HG03565 (cell line): ENCODE data around the gene USP34.
A peak's percentile ranks its signal among the peaks of the same experiment; 100 is the strongest.
"Not testable (repeated sequence)": the region's sequence is repeated elsewhere in the genome, so short reads cannot be mapped to it uniquely, and the experiment has no call there.

Experiments
- ATAC-seq: cut with Tn5 transposase; IDR thresholded peaks from one replicate; pipeline ENCODE4 v1.9.1; 2021; ENCODE audit warnings: mild to moderate bottlenecking, moderate library complexity; ENCODE audit not compliant: unreplicated experiment

The USP34 gene

GRCh38 chr2:61432990-61433389 lies 37.9 kb downstream of the USP34 start:
- no peak for ATAC-seq

DNA sequence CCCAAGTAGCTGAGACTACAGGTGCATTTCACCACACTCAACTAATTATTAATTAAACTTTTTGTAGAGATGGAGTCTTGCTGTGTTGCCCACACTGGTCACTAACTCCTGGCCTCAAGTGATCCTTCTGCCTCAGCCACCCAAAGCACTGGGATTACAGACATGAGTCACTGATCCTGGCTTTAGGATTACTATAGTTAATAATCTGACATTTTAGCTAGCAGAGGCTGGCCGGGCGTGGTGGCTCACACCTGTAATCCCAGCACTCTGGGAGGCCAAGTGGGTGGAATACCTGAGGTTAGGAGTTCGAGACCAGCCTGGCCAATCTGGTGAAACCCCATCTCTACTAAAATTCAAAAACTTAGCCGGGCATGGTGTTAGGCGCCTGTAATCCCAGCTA lies 39.5 kb downstream of the USP34 start:
- ATAC-seq, result no peak

DNA sequence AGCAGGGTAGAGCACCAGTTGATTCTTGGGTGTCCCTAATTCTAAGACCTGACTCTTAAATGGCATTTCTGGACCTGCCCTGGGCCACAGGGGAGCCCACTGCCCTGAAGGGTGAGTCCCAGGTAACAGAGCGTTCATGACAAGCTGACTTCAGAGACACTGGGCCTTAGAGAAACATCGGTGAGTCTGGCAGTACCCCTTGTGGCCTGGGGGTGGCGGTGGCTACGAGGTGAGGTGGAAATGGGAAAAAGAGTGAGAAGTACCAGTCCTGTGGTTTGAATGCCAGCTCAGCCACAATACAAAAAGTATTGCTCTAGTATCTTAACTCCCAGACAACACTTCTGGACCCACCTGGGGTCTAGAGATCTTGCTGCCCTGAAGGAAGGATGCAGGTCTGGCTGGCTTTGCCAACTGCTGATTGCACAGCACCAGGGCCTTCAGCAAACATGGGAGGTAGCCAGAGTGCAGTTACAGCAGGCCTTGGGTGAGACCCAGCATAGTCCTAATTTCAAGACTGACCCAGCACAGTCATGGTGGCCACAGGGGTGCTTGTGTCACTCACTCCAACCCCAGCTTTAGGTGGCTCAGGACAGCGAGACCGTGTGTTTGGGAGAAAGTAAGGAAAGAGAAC lies 44.5 kb downstream of the USP34 start:
- peak; percentile 58 for ATAC-seq

DNA sequence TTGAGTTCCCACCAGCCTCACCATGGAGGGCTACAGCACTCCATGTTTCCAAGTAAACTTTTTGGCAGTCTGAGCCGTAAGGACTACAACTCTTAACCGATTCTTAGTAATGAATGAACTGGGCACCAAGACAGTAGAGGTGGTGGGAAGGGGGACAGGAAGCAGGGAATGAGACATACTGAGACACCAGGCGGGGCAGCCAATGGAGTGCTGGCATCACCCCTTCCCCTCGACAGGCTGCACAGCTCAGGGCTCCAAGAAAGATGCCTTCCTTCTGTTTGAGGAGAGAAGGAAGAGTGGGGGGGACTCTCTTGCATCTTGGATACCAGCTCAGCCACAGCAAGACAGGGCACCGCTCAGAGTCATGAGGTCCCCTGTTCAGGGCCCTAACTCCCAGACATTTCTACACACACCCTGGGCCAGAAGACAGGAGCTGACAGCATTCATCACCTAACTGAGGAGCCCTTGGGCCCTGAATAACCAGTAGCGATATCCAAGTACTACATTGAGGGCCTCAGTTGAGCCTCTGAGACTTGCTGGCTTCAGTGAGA lies 45.2 kb downstream of the USP34 start:
- ATAC-seq, result peak; percentile 4

GRCh38 chr2:61423714-61424113 lies 47.2 kb downstream of the USP34 start:
- no peak for ATAC-seq

DNA sequence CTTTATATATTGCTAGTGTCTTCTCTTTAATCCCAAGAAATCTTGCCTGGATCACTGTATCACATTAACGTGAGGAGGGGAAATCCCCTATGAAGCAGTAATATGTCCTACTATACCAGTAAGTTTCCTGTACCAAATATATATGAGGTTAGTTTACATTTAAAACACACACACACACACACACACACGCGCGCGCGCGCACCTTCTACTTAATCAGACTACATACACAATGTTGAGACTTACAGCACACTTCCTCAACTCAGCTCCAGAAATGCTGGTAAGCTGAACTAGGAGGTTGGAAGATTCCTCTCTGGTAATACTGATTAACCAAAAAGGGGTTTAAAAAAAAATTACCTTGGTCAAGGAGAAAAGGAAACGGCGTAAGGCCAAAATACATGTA lies 49.3 kb downstream of the USP34 start:
- no peak for ATAC-seq

DNA sequence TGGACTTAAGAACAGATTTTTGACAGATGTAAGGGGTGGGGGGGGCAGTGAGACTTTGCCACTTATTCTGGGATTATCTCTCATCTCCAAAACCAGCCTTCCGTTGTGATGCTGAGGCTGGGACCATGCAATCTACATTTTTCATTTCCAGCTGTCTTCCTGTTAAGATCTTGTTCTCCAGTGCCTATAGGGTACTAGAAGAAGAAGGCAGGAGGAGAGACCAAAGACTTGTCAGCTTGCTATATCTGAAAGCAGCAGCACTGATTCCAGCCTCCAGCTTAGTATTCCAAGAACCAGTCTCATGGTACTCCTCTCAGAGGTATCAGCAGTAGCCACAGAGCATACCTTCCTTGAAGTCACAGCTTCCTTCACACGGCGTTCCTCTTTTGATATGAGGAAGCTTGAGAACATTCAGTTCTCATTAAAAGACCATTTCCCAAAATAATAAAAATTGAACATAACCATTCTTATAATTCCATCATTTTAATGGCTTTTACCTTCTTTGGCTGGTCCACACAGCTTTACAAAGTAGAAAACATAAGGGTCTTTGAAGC lies 49.8 kb downstream of the USP34 start:
- no peak for ATAC-seq

GRCh38 chr2:61419570-61419969 lies 51.3 kb downstream of the USP34 start:
- no peak for ATAC-seq

GRCh38 chr2:61419129-61419528 lies 51.8 kb downstream of the USP34 start:
- no peak for ATAC-seq

DNA sequence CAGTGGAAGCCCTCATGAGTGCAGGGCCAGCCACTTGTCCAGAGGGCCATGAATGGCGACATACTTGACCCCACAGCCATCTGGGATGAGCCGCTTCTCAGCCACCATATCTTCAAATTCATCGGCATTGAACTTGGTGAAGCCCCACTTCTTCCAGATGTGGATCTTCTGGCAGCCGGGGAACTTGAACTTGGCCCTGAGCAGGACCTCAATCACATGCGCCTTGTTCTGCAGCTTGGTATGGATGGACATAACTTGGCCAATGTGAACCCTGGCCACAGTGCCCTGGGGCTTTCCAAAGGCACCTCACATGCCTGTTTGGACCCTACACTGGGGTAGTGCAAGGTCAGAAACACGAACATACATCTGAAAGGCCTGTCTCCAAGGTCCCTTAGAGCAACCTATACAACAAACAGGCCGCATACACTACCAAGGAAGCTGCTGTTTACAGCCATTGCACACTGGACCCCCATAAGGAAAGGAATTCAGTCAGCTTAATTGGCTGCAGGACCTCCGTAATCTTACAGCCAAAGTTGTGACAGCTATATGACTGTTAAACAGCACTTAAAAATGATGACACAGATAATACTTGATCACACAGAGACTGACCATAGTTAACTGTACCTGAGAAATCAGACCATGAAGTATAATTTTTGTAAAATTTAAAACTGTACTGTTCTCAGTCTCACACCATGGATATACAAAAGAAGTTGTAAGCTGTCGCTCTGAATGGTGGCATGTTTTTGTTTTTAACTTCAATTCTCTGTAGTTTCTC lies 53.8 kb downstream of the USP34 start:
- no peak for ATAC-seq

GRCh38 chr2:61415265-61415664 lies 55.6 kb downstream of the USP34 start:
- no peak for ATAC-seq

DNA sequence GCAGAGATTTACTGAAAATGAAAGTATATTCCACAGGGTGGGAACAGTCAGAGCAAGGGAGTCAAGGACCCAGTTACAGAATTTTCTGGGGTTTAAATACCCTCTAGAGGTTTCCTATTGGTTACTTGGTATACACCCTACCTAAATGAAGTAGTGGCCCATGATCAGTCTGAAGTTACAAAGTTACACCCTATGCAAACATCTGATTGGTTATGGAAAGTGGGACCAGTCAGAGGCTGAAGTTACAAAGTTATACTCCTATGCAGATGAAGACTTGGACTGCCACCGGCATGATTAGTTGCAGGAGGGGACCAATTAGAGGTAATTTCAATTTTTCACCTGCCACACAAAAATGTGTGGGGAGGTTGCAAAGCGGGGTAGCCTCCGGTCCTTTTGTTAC lies 56.2 kb downstream of the USP34 start:
- ATAC-seq, result no peak

DNA sequence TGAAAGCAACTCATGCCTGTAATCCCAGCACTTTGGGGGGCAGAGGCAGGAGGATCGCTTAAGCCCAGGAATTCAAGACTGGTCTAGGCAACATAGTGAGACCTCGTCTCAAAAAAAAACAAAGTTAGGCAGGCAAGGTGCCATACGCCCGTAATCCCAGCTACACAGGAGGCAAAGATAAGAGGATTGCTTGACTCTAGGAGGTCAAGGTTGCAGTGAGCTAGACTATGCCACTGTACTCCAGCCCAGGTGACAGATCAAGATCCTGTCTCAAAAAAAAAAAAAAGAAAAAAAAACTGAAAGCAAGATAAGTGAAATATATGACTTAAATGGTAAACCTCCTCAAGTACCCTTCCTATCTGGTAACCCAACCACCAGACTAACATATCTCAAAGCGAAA lies 59.8 kb downstream of the USP34 start:
- no peak for ATAC-seq

DNA sequence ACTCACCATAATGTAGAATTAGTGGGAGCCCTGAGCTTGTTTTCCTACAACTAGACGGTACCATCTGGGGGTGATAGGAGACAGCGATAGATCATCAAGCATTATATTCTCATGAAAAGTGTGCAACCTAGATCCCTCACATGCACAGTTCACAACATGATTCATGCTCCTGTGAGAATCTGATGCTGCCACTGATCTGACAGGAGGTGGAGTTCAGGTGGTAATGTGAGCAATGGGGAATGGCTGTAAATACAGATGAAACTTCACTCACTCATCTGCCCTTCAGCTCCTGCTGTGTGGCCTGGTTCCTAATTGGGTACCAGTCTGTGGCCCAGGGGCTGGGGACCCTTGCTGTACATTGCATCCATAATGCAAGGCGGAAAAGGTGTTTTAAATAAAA lies 60.7 kb downstream of the USP34 start:
- no peak for ATAC-seq

- ATAC-seq, result no peak
Observed at GRCh38 chr2:61405813-61406212, 65.1 kb downstream of the USP34 start.

DNA sequence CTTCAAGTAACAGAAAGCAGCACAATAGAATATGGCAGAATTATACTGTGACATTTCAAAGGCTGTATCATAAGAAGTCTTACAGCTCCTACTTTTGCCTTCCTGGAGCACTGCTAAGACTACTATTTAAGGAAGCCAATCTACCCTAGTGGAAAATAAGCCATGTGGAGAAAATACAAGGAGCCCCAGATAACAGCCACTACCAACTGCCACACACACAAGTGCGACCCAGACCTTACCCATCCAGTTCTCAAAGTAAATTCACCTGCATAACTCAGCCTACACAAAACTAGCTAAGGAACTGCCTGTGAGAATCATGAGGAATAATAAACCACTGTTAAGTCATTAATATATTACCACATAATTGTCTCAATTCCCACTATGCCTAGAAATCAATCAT lies 66.4 kb downstream of the USP34 start:
- ATAC-seq, result no peak

DNA sequence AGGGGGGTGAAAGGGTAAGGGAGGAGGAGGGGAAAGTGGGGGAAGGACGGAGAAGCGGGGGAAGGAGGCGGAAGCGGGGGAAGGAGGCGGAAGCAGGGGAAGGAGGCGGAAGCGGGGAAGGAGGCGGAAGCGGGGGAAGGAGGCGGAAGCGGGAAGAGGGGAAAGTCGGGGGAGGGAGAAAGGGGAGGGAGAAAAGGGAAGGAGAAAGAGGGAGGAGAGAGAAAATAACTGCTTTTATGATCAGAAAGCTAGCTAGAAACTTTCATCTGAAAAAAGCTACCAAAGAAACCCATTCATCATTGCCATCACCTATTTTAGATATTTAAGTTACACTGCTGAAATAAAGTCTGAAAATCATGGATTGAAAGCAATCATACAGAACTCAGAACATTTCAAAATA lies 72.5 kb downstream of the USP34 start:
- no peak for ATAC-seq

DNA sequence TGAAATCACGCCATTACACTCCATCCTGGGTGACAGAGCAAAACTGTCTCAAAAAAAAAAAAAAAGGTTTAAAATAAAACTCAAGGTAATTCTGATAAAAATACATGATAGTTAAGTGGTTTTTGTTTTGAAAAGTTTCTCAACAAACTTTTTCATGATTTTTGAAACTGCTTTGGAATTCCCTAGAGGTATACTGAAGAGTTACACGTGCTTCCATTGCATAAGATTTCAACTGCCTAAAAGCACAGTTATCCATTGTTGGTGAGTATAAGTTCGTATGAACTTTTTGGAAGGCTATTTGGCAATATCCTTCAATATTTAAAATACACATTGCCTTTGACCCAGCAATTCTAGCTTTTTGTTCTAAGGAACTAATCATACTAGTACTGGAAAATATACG lies 74.9 kb downstream of the USP34 start:
- ATAC-seq, result no peak

DNA sequence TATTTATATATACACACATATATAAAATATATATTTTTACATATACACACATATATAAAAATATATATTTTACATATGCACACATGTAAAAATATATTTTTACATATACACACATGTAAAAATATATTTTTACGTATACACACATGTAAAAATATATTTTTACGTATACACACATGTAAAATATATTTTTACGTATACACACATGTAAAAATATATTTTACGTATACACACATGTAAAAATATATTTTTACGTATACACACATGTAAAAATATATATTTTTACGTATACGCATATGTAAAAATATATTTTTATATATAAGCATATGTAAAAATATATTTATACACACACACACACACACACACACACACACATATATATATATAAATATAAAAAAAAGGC lies 83.3 kb downstream of the USP34 start:
- ATAC-seq, result not testable (repeated sequence)

- not testable (repeated sequence) for ATAC-seq
Observed at GRCh38 chr2:61380882-61381197, 90.0 kb downstream of the USP34 start.

DNA sequence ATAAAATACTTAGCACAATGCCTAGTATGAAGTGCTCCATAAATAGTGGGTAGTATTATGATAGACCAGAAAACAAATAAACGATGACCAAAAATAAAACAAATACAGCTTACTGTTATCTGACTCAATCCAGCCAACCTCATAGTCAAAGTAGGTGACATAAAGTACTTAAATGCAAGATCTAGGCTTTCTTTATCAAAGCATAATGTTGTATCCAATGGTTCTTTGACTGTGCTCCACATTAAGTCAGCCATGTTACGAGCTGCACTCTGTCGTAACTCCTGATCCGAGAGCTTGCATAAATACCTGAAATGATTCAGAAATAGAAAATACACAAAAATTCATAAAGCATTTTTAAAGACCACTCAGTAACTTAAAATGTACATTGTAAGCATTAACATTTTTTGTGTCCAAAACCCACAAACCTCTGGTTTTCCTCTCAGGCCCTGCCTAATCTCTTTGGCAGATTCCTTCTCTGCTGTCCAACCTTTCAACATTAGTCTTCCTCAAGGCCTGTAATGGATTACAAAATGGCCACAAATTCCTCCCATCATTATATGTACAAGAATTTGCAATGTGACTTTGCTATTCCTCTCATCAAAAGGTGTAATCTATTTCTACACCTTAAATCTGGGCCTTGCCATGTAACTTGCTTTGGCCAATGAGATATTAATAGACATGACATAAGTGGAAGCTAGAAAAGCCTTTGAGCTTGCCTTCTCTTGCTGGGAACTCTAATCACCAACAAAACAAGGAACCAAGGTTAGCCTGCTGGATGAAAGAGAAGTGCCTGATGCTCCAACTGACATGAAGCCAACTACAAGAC lies 90.6 kb downstream of the USP34 start:
- ATAC-seq, result no peak
